ENCODE data around the gene CENPE.

The CENPE gene

DNA sequence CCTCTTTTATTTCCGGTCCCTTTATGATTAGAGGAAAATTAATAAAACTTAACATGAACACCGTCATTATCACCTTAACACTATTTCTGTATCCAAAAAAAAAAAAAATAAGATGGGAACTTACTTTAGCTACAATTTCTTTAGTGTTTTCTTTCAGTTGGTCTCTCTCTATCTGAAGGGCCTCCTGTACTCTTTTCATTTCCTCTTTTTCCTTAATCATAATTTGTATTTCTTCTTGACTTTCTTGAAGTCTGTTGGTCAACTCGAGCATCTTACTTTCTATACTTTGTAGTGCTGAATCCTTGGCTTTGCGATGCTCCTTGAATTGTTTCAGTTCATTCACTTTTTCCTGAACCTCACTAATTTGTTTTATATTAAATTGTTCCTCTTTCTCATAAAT is 53.2 kb downstream of the CENPE start:
- no peak overlapping the region for H3K27ac ChIP-seq (ENCODE audit: extremely low read depth, low read depth, low read length)
- H3K4me3 ChIP-seq (ENCODE audit: low read depth, low read length): no peak overlapping the region
- ChIA-PET POLR2A (no interaction called here), CTCF (no interaction called here)
- peaks cover 47 to 92% of the 10 kb centered on the region in 2 experiments for H3K36me3 ChIP-seq (ENCODE audit: control insufficient read depth in 2 of 2, insufficient read depth in 1 of 2, low read length in 2 of 2)
- TF ChIP-seq BCL6B (tag by site-specific recombination; IDR thresholded peaks at IDR 0.05): no peak
- TF ChIP-seq, protein P1, sequence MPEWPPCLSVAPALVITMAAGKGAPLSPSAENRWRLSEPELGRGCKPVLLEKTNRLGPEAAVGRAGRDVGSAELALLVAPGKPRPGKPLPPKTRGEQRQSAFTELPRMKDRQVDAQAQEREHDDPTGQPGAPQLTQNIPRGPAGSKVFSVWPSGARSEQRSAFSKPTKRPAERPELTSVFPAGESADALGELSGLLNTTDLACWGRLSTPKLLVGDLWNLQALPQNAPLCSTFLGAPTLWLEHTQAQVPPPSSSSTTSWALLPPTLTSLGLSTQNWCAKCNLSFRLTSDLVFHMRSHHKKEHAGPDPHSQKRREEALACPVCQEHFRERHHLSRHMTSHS (tag by site-specific recombination; IDR thresholded peaks at IDR 0.05): no peak
- TF ChIP-seq ZNF555 (tag by site-specific recombination; conservative IDR thresholded peaks at IDR 0.05): no peak
- no peak for TF ChIP-seq ZNF274 (IDR thresholded peaks at IDR 0.05; ENCODE audit: low read length)
- TF ChIP-seq ZNF274 (tag by site-specific recombination; IDR thresholded peaks at IDR 0.05; ENCODE audit: borderline replicate concordance): no peak
- no peak for TF ChIP-seq ZBTB21 (tag by site-specific recombination; IDR thresholded peaks at IDR 0.05)
- no peak for TF ChIP-seq ZBTB6 (tag by site-specific recombination; IDR thresholded peaks at IDR 0.05)
- TF ChIP-seq ZNF777 (tag by site-specific recombination; IDR thresholded peaks at IDR 0.05; ENCODE audit: borderline replicate concordance): no peak
- no peak for TF ChIP-seq ZNF132 (tag by site-specific recombination; IDR thresholded peaks at IDR 0.05; ENCODE audit: borderline replicate concordance)
- H3K9me3 ChIP-seq (ENCODE audit: control insufficient read depth, insufficient read depth, low read depth, low read length): no peaks in the 10 kb centered on the region
- H3K4me1 ChIP-seq (ENCODE audit: control insufficient read depth, insufficient read depth, low read length): no peaks in the 10 kb centered on the region

DNA sequence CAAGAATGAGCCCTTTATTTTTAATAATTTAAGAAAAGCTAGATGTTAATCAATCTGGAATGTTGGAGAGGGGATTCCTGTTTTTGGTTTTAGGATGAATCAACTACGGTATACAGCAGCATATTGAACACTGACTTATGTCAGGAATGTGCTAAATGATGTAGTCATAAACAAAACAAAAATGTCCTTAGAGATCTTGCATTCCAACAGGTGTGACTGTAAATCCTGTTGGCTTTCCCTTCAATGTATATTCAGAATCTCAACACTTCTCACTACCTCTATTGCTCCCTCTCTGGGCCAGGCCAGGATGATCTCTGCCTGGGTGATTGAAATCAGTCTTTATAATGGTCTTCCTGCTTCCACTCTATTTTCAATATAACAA is 60.7 kb downstream of the CENPE start:
- TF ChIP-seq ZBTB1 (tag by site-specific recombination; IDR thresholded peaks at IDR 0.05) (no peak), ZNF433 (tag by site-specific recombination; IDR thresholded peaks at IDR 0.05; ENCODE audit: low read depth) (no peak), ZNF311 (tag by site-specific recombination; IDR thresholded peaks at IDR 0.05; ENCODE audit: borderline replicate concordance) (no peak), ZNF560 (tag by site-specific recombination; IDR thresholded peaks at IDR 0.05; ENCODE audit: borderline replicate concordance) (no peak)
- TF ChIP-seq, protein P2, sequence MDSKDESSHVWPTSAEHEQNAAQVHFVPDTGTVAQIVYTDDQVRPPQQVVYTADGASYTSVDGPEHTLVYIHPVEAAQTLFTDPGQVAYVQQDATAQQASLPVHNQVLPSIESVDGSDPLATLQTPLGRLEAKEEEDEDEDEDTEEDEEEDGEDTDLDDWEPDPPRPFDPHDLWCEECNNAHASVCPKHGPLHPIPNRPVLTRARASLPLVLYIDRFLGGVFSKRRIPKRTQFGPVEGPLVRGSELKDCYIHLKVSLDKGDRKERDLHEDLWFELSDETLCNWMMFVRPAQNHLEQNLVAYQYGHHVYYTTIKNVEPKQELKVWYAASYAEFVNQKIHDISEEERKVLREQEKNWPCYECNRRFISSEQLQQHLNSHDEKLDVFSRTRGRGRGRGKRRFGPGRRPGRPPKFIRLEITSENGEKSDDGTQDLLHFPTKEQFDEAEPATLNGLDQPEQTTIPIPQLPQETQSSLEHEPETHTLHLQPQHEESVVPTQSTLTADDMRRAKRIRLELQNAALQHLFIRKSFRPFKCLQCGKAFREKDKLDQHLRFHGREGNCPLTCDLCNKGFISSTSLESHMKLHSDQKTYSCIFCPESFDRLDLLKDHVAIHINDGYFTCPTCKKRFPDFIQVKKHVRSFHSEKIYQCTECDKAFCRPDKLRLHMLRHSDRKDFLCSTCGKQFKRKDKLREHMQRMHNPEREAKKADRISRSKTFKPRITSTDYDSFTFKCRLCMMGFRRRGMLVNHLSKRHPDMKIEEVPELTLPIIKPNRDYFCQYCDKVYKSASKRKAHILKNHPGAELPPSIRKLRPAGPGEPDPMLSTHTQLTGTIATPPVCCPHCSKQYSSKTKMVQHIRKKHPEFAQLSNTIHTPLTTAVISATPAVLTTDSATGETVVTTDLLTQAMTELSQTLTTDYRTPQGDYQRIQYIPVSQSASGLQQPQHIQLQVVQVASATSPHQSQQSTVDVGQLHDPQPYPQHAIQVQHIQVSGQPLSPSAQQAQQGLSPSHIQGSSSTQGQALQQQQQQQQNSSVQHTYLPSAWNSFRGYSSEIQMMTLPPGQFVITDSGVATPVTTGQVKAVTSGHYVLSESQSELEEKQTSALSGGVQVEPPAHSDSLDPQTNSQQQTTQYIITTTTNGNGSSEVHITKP (tag by site-specific recombination; IDR thresholded peaks at IDR 0.05): no peak
- Histone ChIP-seq H3K4me1 (ENCODE audit: control insufficient read depth, insufficient read depth, low read length) (no peaks in the 10 kb centered on the region), H3K9me3 (ENCODE audit: control insufficient read depth, insufficient read depth, low read depth, low read length) (no peaks in the 10 kb centered on the region), H3K4me3 (ENCODE audit: low read depth, low read length) (no peak overlapping the region), H3K36me3 (ENCODE audit: control insufficient read depth in 2 of 2, insufficient read depth in 1 of 2, low read length in 2 of 2) (peaks cover 17 to 82% of the 10 kb centered on the region in 2 experiments), H3K27ac (ENCODE audit: extremely low read depth, low read depth, low read length) (no peak overlapping the region)
- ChIA-PET POLR2A (no interaction called here), CTCF (no interaction called here)

Measured in HEK293 (cell line).